Fibroblast of the aortic adventitia (primary cell): ENCODE measurements around the gene KPNA2. TPM values are rescaled to one million over a fixed set of nuclear protein-coding genes. Genes with fewer than 3 reads are reported as not detected.
"Not testable (repeated sequence)": the region's sequence is repeated elsewhere in the genome, so short reads cannot be mapped to it uniquely, and the experiment has no call there.

Source experiments
- DNase-seq: peaks from one replicate; pipeline ENCODE4 v3.0.0-alpha.2; 2010; ENCODE audit warnings: low read depth
- H3K4me3 ChIP-seq: 2 replicates; pipeline ENCODE4 v1.5.1; 2011; ENCODE audit warnings: low read depth, mild to moderate bottlenecking, control low read depth, low read length, moderate library complexity
- CTCF ChIP-seq: IDR thresholded peaks from 2 replicates; pipeline ENCODE4 v1.5.1; 2011; ENCODE audit warnings: mild to moderate bottlenecking, low read length, control low read depth, inconsistent platforms; ENCODE audit not compliant: insufficient read depth
- total RNA-seq: library from RNA; depleted of rRNA; stranded (reverse); fragments of >200 nt; gene quantifications from 2 replicates; pipeline ENCODE4 v1.2.3, GENCODE V29; 2012; ENCODE audit warnings: low replicate concordance

Gene KPNA2
- total RNA-seq, 1 donor: 134 TPM

- TF ChIP-seq CTCF: no peak
- H3K4me3 ChIP-seq: no peak overlapping the region
- DNase-seq: peak; percentile 90
These were observed 18.9 kb downstream of the KPNA2 start for GRCh38 chr17:68054296-68054900.

GRCh38 chr17:68057531-68057952 lies 22.0 kb downstream of the KPNA2 start:
- no peak overlapping the region for H3K4me3 ChIP-seq
- TF ChIP-seq CTCF: peak; percentile 45
- DNase-seq: peak; percentile 65

- TF ChIP-seq CTCF: no peak
- H3K4me3 ChIP-seq: no peak overlapping the region
- no peak for DNase-seq
These were observed 24.8 kb downstream of the KPNA2 start for GRCh38 chr17:68060336-68060735.

GRCh38 chr17:68061512-68062313 lies 26.2 kb downstream of the KPNA2 start:
- DNase-seq: peak; percentile 36
- H3K4me3 ChIP-seq: no peak overlapping the region
- TF ChIP-seq CTCF: no peak

- DNase-seq: not testable (repeated sequence)
These were observed 29.8 kb downstream of the KPNA2 start for GRCh38 chr17:68065366-68065765.

GRCh38 chr17:68068512-68068911 lies 33.0 kb downstream of the KPNA2 start:
- DNase-seq, H3K4me3 ChIP-seq: not testable (repeated sequence)

More at GRCh38 chr17:68065366-68065765, 29.8 kb downstream of the KPNA2 start:
- not testable (repeated sequence) for H3K4me3 ChIP-seq

- not testable (repeated sequence) for H3K4me3 ChIP-seq
- peak; percentile 18 for DNase-seq
These were observed 35.3 kb downstream of the KPNA2 start for GRCh38 chr17:68070582-68071444.

GRCh38 chr17:68074279-68074678 lies 38.7 kb downstream of the KPNA2 start:
- no peak for TF ChIP-seq CTCF
- H3K4me3 ChIP-seq: no peak overlapping the region
- no peak for DNase-seq

- H3K4me3 ChIP-seq: not testable (repeated sequence)
- DNase-seq: peak; percentile 52
These were observed 40.5 kb downstream of the KPNA2 start for GRCh38 chr17:68075953-68076607.

GRCh38 chr17:68077498-68077897 lies 42.0 kb downstream of the KPNA2 start:
- not testable (repeated sequence) for H3K4me3 ChIP-seq, DNase-seq
